AG09309 (cell line): ENCODE results near the gene ZNF83.
A peak's percentile ranks its signal among the peaks of the same experiment; 100 is the strongest.
"Not testable (repeated sequence)": the region's sequence is repeated elsewhere in the genome, so short reads cannot be mapped to it uniquely, and the experiment has no call there.

Experiments
- DNase-seq: peaks from one replicate; pipeline ENCODE4 v3.0.0-alpha.2; 2010; ENCODE audit warnings: low read depth
- H3K4me3 ChIP-seq: 2 replicates; pipeline ENCODE4 v1.5.1; 2011; ENCODE audit warnings: mild to moderate bottlenecking, low read depth, low read length, moderate library complexity; ENCODE audit not compliant: control insufficient read depth
- CTCF ChIP-seq: IDR thresholded peaks from 2 replicates; pipeline ENCODE4 v1.5.1; 2011; ENCODE audit warnings: mild to moderate bottlenecking, low read depth, low read length, inconsistent platforms; ENCODE audit not compliant: insufficient read depth, control insufficient read depth; ENCODE audit errors: missing control alignments

ZNF83 gene

GRCh38 chr19:52570000-52570861 is 67.9 kb downstream of the ZNF83 start, which contains the start of gene ZNF701:
Gene ZNF701 (plus strand): TSS chr19:52570287. CDS start chr19:52574148, 3,861 bp downstream.
- TF ChIP-seq CTCF: no peak
- H3K4me3 ChIP-seq: peak within 1 kb of the TSS; percentile 76
- peak; percentile 52 for DNase-seq

GRCh38 chr19:52569638-52569999 is 68.5 kb downstream of the ZNF83 start:
- DNase-seq: not testable (repeated sequence)
- H3K4me3 ChIP-seq: peak overlapping the region; percentile 76

- no peak for TF ChIP-seq CTCF
These were observed 70.2 kb downstream of the ZNF83 start for GRCh38 chr19:52567921-52568320.

GRCh38 chr19:52566588-52566987 is 71.6 kb downstream of the ZNF83 start:
- DNase-seq: no peak
- no peak overlapping the region for H3K4me3 ChIP-seq
- TF ChIP-seq CTCF: no peak

More at GRCh38 chr19:52567921-52568320, 70.2 kb downstream of the ZNF83 start:
- H3K4me3 ChIP-seq: no peak overlapping the region
- no peak for DNase-seq

GRCh38 chr19:52566121-52566520 is 72.0 kb downstream of the ZNF83 start:
- no peak overlapping the region for H3K4me3 ChIP-seq
- TF ChIP-seq CTCF: no peak
- no peak for DNase-seq
